IPS-15b (cell line): Measurements from ENCODE around the gene USE1.
"Not testable (repeated sequence)": the region's sequence is repeated elsewhere in the genome, so short reads cannot be mapped to it uniquely, and the experiment has no call there.

Experiments used
- H3K27me3 ChIP-seq: one replicate; pipeline ENCODE4 v1.6.1; 2013; ENCODE audit warnings: low read length; ENCODE audit not compliant: control insufficient read depth, insufficient read depth
- H3K36me3 ChIP-seq: one replicate; pipeline ENCODE4 v1.6.1; 2013; ENCODE audit warnings: low read length; ENCODE audit not compliant: control insufficient read depth, insufficient read depth
- H3K4me1 ChIP-seq: one replicate; pipeline ENCODE4 v1.6.1; 2013; ENCODE audit warnings: mild to moderate bottlenecking, low read length; ENCODE audit not compliant: control insufficient read depth, insufficient read depth
- H3K4me3 ChIP-seq: one replicate; pipeline ENCODE4 v1.5.1; 2013; ENCODE audit warnings: low read depth, low read length
- H3K9ac ChIP-seq: one replicate; pipeline ENCODE4 v1.6.1; 2013; ENCODE audit warnings: low read depth, mild to moderate bottlenecking, low read length
- H3K9me3 ChIP-seq: one replicate; pipeline ENCODE4 v1.6.1; 2013; ENCODE audit warnings: mild to moderate bottlenecking, low read length; ENCODE audit not compliant: control insufficient read depth, insufficient read depth

The USE1 gene

GRCh38 chr19:17191736-17192135 is 23.4 kb upstream of the USE1 start:
- not testable (repeated sequence) for H3K9me3 ChIP-seq, H3K9ac ChIP-seq, H3K4me1 ChIP-seq, H3K4me3 ChIP-seq, H3K27me3 ChIP-seq
- peaks cover 43% of the 10 kb centered on the region for H3K36me3 ChIP-seq

GRCh38 chr19:17192751-17193150 is 22.4 kb upstream of the USE1 start:
- H3K4me1 ChIP-seq: no peaks in the 10 kb centered on the region
- H3K27me3 ChIP-seq: no peaks in the 10 kb centered on the region
- peaks cover 41% of the 10 kb centered on the region for H3K36me3 ChIP-seq
- H3K9me3 ChIP-seq: no peaks in the 10 kb centered on the region
- H3K4me3 ChIP-seq: no peak overlapping the region
- H3K9ac ChIP-seq: no peak overlapping the region

DNA sequence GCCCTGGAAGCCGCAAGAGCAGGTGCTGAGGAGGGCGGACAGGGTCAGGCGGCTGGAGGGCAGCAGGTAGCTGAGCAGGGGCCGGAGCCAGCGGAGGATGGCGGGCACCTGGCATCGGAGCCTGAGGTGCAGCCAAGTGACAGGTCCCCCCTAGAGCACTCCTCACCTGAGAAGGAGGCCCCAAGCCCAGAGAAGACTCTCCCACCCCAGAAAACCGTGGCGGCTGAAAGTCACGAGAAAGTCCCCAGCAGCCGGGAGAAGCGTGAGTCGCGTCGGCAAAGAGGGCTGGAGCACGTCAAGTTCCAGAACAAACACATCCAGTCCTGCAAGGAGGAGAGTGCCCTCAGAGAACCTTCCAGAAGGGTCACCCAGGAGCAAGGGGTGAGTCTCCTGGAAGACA is 20.5 kb upstream of the USE1 start:
- no peak overlapping the region for H3K4me3 ChIP-seq
- no peaks in the 10 kb centered on the region for H3K27me3 ChIP-seq
- no peak overlapping the region for H3K9ac ChIP-seq
- H3K4me1 ChIP-seq: no peaks in the 10 kb centered on the region
- H3K36me3 ChIP-seq: peaks cover 34% of the 10 kb centered on the region
- H3K9me3 ChIP-seq: no peaks in the 10 kb centered on the region

GRCh38 chr19:17195106-17195505 is 20.1 kb upstream of the USE1 start:
- Histone ChIP-seq H3K4me3 (no peak overlapping the region), H3K36me3 (peaks cover 34% of the 10 kb centered on the region), H3K27me3 (no peaks in the 10 kb centered on the region), H3K9ac (no peak overlapping the region), H3K4me1 (no peaks in the 10 kb centered on the region), H3K9me3 (no peaks in the 10 kb centered on the region)

DNA sequence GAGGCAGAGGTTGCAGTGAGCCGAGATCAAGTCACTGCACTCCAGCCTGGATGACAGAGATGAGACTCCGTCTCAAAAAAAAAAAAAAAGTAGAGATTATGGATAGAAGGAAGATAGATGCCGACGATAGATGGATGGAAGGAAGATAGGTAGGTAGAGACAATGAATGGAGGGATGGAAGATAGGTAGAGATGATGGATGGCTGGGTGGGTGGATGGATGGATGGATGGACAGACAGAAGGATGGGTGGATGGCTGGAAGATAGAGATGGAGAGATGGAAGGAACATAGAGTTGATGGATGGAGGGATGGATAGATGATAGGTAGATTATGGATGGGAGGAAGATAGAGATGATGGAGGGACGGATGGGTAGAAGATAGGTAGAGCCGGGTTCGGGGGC is 18.5 kb upstream of the USE1 start:
- no peak overlapping the region for H3K9ac ChIP-seq
- H3K4me3 ChIP-seq: no peak overlapping the region
- no peaks in the 10 kb centered on the region for H3K27me3 ChIP-seq
- H3K9me3 ChIP-seq: no peaks in the 10 kb centered on the region
- no peaks in the 10 kb centered on the region for H3K4me1 ChIP-seq
- peaks cover 38% of the 10 kb centered on the region for H3K36me3 ChIP-seq

- Histone ChIP-seq H3K27me3 (no peaks in the 10 kb centered on the region), H3K4me3 (no peak overlapping the region), H3K36me3 (peaks cover 45% of the 10 kb centered on the region), H3K4me1 (no peaks in the 10 kb centered on the region), H3K9ac (no peak overlapping the region), H3K9me3 (no peaks in the 10 kb centered on the region)
These were observed 17.5 kb upstream of the USE1 start for GRCh38 chr19:17197666-17198065.

DNA sequence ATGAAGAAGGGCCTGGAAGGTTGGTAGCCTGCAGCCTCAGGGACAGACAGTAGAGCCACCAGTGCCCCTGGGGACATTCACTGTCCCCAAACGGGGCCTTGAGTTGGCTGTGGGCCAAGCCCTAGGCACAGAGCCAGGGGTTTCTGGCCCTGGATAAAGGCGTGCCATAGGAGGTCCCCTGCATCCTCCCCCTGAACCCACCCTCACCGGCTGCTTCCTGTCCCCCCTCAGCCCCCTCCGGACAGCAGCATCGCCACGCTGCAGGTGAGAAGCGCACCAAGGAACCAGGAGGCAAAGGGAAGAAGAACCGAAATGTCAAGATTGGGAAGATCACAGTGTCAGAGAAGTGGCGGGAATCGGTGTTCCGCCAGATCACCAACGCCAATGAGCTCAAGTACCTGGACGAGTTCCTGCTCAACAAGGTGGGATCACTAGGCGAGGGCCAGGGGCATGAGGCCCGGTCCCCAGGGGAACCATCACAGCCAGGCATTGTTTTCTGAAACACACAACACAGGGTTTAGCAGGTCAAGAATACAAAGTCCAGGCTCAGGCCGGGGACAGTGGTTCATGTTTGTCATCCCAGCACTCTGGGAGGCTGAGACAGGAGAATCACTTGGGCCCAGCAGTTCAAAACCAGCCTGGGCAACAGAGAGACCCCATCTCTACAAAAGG is 14.6 kb upstream of the USE1 start:
- Histone ChIP-seq H3K9ac (no peak overlapping the region), H3K9me3 (no peaks in the 10 kb centered on the region), H3K36me3 (peaks cover 30% of the 10 kb centered on the region)

DNA sequence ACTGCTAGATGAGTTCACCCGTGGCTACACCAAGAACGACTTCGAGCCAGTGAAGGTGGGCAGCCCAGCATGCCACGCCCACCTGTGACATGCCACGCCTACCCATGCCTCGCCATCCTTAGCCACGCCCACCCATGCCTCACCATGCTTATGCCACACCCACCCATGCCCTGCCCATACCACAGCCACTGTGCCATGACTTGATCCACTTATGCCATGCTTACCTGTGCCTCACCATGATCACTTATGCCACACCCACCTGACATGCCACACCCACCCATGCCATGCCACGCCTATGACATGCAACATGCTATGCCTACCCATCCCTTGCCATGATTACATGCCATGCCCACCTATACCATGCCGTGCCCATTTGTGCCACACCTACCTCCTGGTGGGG is 12.9 kb upstream of the USE1 start:
- Histone ChIP-seq H3K9ac (no peak overlapping the region), H3K4me3 (no peak overlapping the region), H3K4me1 (no peaks in the 10 kb centered on the region), H3K27me3 (no peaks in the 10 kb centered on the region), H3K9me3 (no peaks in the 10 kb centered on the region), H3K36me3 (peaks cover 40% of the 10 kb centered on the region)

More for the DNA sequence above, 14.6 kb upstream of the USE1 start:
- no peaks in the 10 kb centered on the region for H3K27me3 ChIP-seq
- H3K4me1 ChIP-seq: no peaks in the 10 kb centered on the region
- no peak overlapping the region for H3K4me3 ChIP-seq

GRCh38 chr19:17202713-17203112 is 12.4 kb upstream of the USE1 start:
- no peak overlapping the region for H3K4me3 ChIP-seq
- H3K27me3 ChIP-seq: no peaks in the 10 kb centered on the region
- H3K4me1 ChIP-seq: no peaks in the 10 kb centered on the region
- H3K9ac ChIP-seq: no peak overlapping the region
- H3K36me3 ChIP-seq: peaks cover 38% of the 10 kb centered on the region
- H3K9me3 ChIP-seq: no peaks in the 10 kb centered on the region

GRCh38 chr19:17205237-17206140 is 9.7 kb upstream of the USE1 start:
- H3K27me3 ChIP-seq: no peaks in the 10 kb centered on the region
- peaks cover 38% of the 10 kb centered on the region for H3K36me3 ChIP-seq
- no peaks in the 10 kb centered on the region for H3K9me3 ChIP-seq
- H3K4me3 ChIP-seq: no peak overlapping the region
- H3K4me1 ChIP-seq: no peaks in the 10 kb centered on the region
- H3K9ac ChIP-seq: no peak overlapping the region

- Histone ChIP-seq H3K9ac (no peak overlapping the region), H3K4me3 (no peak overlapping the region), H3K4me1 (no peaks in the 10 kb centered on the region), H3K27me3 (no peaks in the 10 kb centered on the region), H3K36me3 (peaks cover 28% of the 10 kb centered on the region), H3K9me3 (no peaks in the 10 kb centered on the region)
These were observed 8.2 kb upstream of the USE1 start for GRCh38 chr19:17206736-17207581.
